Common myeloid progenitor, CD34-positive (primary cell): ENCODE measurements around the gene SMIM3. TPM values are rescaled to one million over a fixed set of nuclear protein-coding genes. Genes with fewer than 3 reads are reported as not detected.

Source experiments
- CTCF ChIA-PET: fragments of 350-600 bp; sonication (Branson Sonifier 250); formaldehyde crosslinking; loops from one replicate; lab custom pipeline; 2021; ENCODE audit warnings: antibody characterized with exemption; lab: Charles Lee
- POLR2A ChIA-PET: fragments of 350-600 bp; sonication (Branson Sonifier 250); formaldehyde crosslinking; loops from one replicate; lab custom pipeline; 2021; ENCODE audit warnings: antibody characterized with exemption; lab: Charles Lee
- DNase-seq, 3 donors: peaks; one replicate each; pipeline versions ENCODE4 v3.0.0 to v3.0.0-alpha.2; 2013
- H3K27ac ChIP-seq, 2 experiments: 1 replicate in 1 of 2; 2 replicates in 1 of 2; pipeline ENCODE4 v1.7.0; 2013; ENCODE audit warnings: inconsistent platforms in 2 of 2, low read length in 2 of 2, mild to moderate bottlenecking in 2 of 2, low read depth in 1 of 2, moderate library complexity in 1 of 2; ENCODE audit not compliant: severe bottlenecking in 2 of 2, insufficient read depth in 1 of 2, poor library complexity in 1 of 2
- H3K27me3 ChIP-seq, 5 experiments: replicated peaks in 2 of 5; 1 replicate in 3 of 5; 2 replicates in 2 of 5; pipeline versions ENCODE4 v1.6.1 to v1.7.0; 2013; ENCODE audit warnings: low read length in 4 of 5, mild to moderate bottlenecking in 2 of 5, moderate library complexity in 2 of 5, inconsistent platforms in 1 of 5; ENCODE audit not compliant: insufficient read depth in 5 of 5, control insufficient read depth in 4 of 5
- H3K36me3 ChIP-seq, 4 experiments: 1 replicate in 2 of 4; 2 replicates in 2 of 4; pipeline versions ENCODE4 v1.6.1 to v1.7.0; 2013; ENCODE audit warnings: low read length in 3 of 4, control low read depth in 1 of 4, mild to moderate bottlenecking in 1 of 4; ENCODE audit not compliant: control insufficient read depth in 4 of 4, insufficient read depth in 4 of 4
- H3K4me1 ChIP-seq, 4 experiments: 1 replicate in 3 of 4; 2 replicates in 1 of 4; pipeline versions ENCODE4 v1.6.1 to v1.7.1; 2013; ENCODE audit warnings: low read length in 3 of 4, mild to moderate bottlenecking in 3 of 4, control low read depth in 1 of 4, inconsistent platforms in 1 of 4, moderate library complexity in 1 of 4; ENCODE audit not compliant: control insufficient read depth in 4 of 4, insufficient read depth in 4 of 4; ENCODE audit errors: control extremely low read depth in 1 of 4
- H3K4me3 ChIP-seq, 7 experiments: 1 replicate in 4 of 7; 2 replicates in 3 of 7; pipeline versions ENCODE4 v1.5.1 to v1.7.0; 2013; ENCODE audit warnings: mild to moderate bottlenecking in 7 of 7, low read length in 6 of 7, moderate library complexity in 6 of 7, inconsistent platforms in 2 of 7, low read depth in 2 of 7, control low read depth in 1 of 7; ENCODE audit not compliant: insufficient read depth in 4 of 7, control insufficient read depth in 1 of 7; ENCODE audit errors: extremely low read depth in 1 of 7
- H3K9me3 ChIP-seq, 5 experiments: 1 replicate in 4 of 5; 2 replicates in 1 of 5; pipeline versions ENCODE4 v1.6.1 to v1.7.1; 2013; ENCODE audit warnings: low read length in 4 of 5, mild to moderate bottlenecking in 2 of 5, inconsistent platforms in 1 of 5, low read depth in 1 of 5, moderate library complexity in 1 of 5; ENCODE audit not compliant: control insufficient read depth in 4 of 5, insufficient read depth in 2 of 5; ENCODE audit errors: control extremely low read depth in 1 of 5
- WGBS: methylation state at CpG from one replicate; pipeline ENCODE4 v1.1.5; 2013; ENCODE audit not compliant: insufficient coverage; 5-methylcytosine and 5-hydroxymethylcytosine counted together
- polyA plus RNA-seq: library from polyadenylated mRNA; unstranded; fragments of 120-200 nt; gene quantifications from one replicate; pipeline ENCODE4 v1.2.1, GENCODE V29; 2013

SMIM3 gene, protein sequence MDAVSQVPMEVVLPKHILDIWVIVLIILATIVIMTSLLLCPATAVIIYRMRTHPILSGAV
- polyA plus RNA-seq: 68.4 TPM

- DNase-seq: peak; percentile 71 to 87 (median 85)
- H3K4me1 ChIP-seq: peaks cover 34 to 78% (median 70%) of the 10 kb centered on the region in 4 experiments
- POLR2A ChIA-PET: interaction anchor here (0.6 to 2.9 kb wide), 6 partner anchors 11 to 96 kb away, joined by 3 to 25 read pairs (median 6); partner anchors contain the start of genes DCTN4 and RBM22
Observed at GRCh38 chr5:150778517-150779396, at the start of gene SMIM3. SMIM3 (plus strand) TSS chr5:150778757; CDS start chr5:150795441, 16,684 bp downstream.

DNA sequence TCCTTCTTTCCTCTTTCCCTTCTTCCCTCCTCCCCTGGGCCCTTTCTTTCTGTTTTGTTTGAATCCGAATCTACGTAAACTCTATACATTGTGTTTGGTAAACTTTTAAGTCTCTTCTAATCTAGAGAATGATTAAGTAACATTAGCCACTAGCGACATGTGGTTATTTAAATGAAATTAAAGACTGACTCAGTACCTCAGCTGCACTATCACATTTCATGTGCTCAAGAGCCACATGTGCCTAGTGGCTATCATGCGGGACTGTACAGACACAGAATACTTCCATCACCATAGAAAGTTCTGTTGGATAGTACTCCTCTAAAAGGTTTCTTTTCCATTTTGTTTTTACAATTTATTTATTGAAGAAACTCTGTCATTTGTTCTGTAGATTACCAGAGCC lies 48.7 kb upstream of the SMIM3 start:
- peak in 1 of 3 donors; percentile 7 for DNase-seq
- Histone ChIP-seq H3K27ac (no peak overlapping the region), H3K27me3 (no peaks in the 10 kb centered on the region), H3K4me1 (peaks cover 0 to 5% (median 0%) of the 10 kb centered on the region in 4 experiments), H3K36me3 (peaks cover 24 to 81% (median 41%) of the 10 kb centered on the region in 4 experiments), H3K4me3 (no peak overlapping the region), H3K9me3 (peaks cover 0 to 6% (median 2%) of the 10 kb centered on the region in 5 experiments)
- ChIA-PET CTCF (interaction anchor here (1.5 to 2.1 kb wide), 2 partner anchors 34 to 50 kb away, joined by 3 to 9 read pairs; partner anchors contain the start of gene SMIM3), POLR2A (no interaction called here)
- WGBS: no CpG with 5 or more reads among the region's 4 CpGs

More at GRCh38 chr5:150778517-150779396, at the start of gene SMIM3:
- H3K27ac ChIP-seq: peak within 1 kb of the TSS; percentile 85 to 93
- peaks cover 0 to 15% (median 3%) of the 10 kb centered on the region in 4 experiments for H3K36me3 ChIP-seq
- H3K4me3 ChIP-seq: peak within 1 kb of the TSS; percentile 84 to 94 (median 92)
- under 1% methylated on average over 50 of the region's 59 CpGs for WGBS
- H3K27me3 ChIP-seq: no peaks in the 10 kb centered on the region
- CTCF ChIA-PET: interaction anchor here (0.6 to 12.5 kb wide), 31 partner anchors 8 to 324 kb away, joined by 3 to 293 read pairs (median 7); partner anchors contain the start of genes DCTN4, IRGM and RBM22
- no peaks in the 10 kb centered on the region for H3K9me3 ChIP-seq

GRCh38 chr5:150731669-150732242 lies 46.8 kb upstream of the SMIM3 start:
- H3K36me3 ChIP-seq: peaks cover 26 to 87% (median 43%) of the 10 kb centered on the region in 4 experiments
- H3K27me3 ChIP-seq: no peaks in the 10 kb centered on the region
- no peak overlapping the region for H3K4me3 ChIP-seq
- H3K4me1 ChIP-seq: peaks cover 0 to 11% (median 0%) of the 10 kb centered on the region in 4 experiments
- H3K9me3 ChIP-seq: peaks cover 0 to 21% (median 7%) of the 10 kb centered on the region in 5 experiments
- no peak for DNase-seq
- ChIA-PET POLR2A (no interaction called here), CTCF (interaction anchor here (0.8 to 2.7 kb wide), 8 partner anchors 10 to 52 kb away, joined by 3 to 9 read pairs (median 4); partner anchors contain the start of genes DCTN4 and SMIM3)
- no peak overlapping the region for H3K27ac ChIP-seq
- 97% methylated on average over 4 of the region's 6 CpGs for WGBS

GRCh38 chr5:150734579-150735384 lies 43.8 kb upstream of the SMIM3 start:
- DNase-seq: peak in 2 of 3 donors; percentile 66 to 68
- Histone ChIP-seq H3K4me3 (peak overlapping the region in 1 of 7 experiments; percentile 31), H3K36me3 (peaks cover 31 to 92% (median 42%) of the 10 kb centered on the region in 4 experiments), H3K4me1 (peaks cover 0 to 11% (median 0%) of the 10 kb centered on the region in 4 experiments), H3K27ac (peak overlapping the region in 1 of 2 experiments; percentile 43), H3K27me3 (no peaks in the 10 kb centered on the region), H3K9me3 (peaks cover 0 to 27% (median 7%) of the 10 kb centered on the region in 5 experiments)
- ChIA-PET POLR2A (interaction anchor here (0.6 kb wide), 1 partner anchor 12 kb away, joined by 3 read pairs; no protein-coding TSS in a partner anchor), CTCF (interaction anchor here (0.6 to 3.3 kb wide), 8 partner anchors 9 to 384 kb away, joined by 3 to 22 read pairs (median 3); partner anchors contain the start of gene SMIM3)
- 79% methylated on average over 7 of the region's 7 CpGs for WGBS

- peaks cover 26 to 76% (median 31%) of the 10 kb centered on the region in 4 experiments for H3K36me3 ChIP-seq
- peaks cover 0 to 11% (median 0%) of the 10 kb centered on the region in 4 experiments for H3K4me1 ChIP-seq
- WGBS: 96% methylated on average over 6 of the region's 7 CpGs
- H3K27ac ChIP-seq: no peak overlapping the region
- H3K4me3 ChIP-seq: no peak overlapping the region
- H3K9me3 ChIP-seq: peaks cover 0 to 29% (median 7%) of the 10 kb centered on the region in 5 experiments
- CTCF ChIA-PET: interaction anchor here (0.7 kb wide), 1 partner anchor 16 kb away, joined by 3 read pairs; no protein-coding TSS in a partner anchor
- POLR2A ChIA-PET: no interaction called here
- DNase-seq: no peak
- no peaks in the 10 kb centered on the region for H3K27me3 ChIP-seq
Observed at GRCh38 chr5:150738862-150739261, 39.7 kb upstream of the SMIM3 start.

GRCh38 chr5:150740992-150741391 lies 37.6 kb upstream of the SMIM3 start:
- CTCF ChIA-PET: interaction anchor here (1.0 to 1.5 kb wide), 6 partner anchors 9 to 38 kb away, joined by 3 to 4 read pairs (median 4); partner anchors contain the start of genes DCTN4 and SMIM3
- Histone ChIP-seq H3K36me3 (peaks cover 17 to 55% (median 21%) of the 10 kb centered on the region in 4 experiments), H3K4me1 (no peaks in the 10 kb centered on the region), H3K27ac (no peak overlapping the region), H3K27me3 (no peaks in the 10 kb centered on the region), H3K4me3 (no peak overlapping the region), H3K9me3 (peaks cover 0 to 16% (median 0%) of the 10 kb centered on the region in 5 experiments)
- POLR2A ChIA-PET: no interaction called here
- no peak for DNase-seq
